ENCODE data around the gene KDM3B.
"Not testable (repeated sequence)": the region's sequence is repeated elsewhere in the genome, so short reads cannot be mapped to it uniquely, and the experiment has no call there.

The KDM3B gene

GRCh38 chr5:138351056-138351455, 1.4 kb upstream of the KDM3B start:
- DNase-seq: no peak

GRCh38 chr5:138351517-138351916, 968 bp upstream of the KDM3B start:
- DNase-seq: no peak

GRCh38 chr5:138352722-138353559, 456 bp downstream of the KDM3B start:
- DNase-seq: no peak

- DNase-seq: no peak
Observed at GRCh38 chr5:138353560-138354080, 1.1 kb downstream of the KDM3B start.

GRCh38 chr5:138354387-138354786, 1.9 kb downstream of the KDM3B start:
- no peak for DNase-seq

- DNase-seq: no peak
Observed at GRCh38 chr5:138354926-138355378, 2.5 kb downstream of the KDM3B start.

- DNase-seq: no peak
Observed at GRCh38 chr5:138359621-138360020, 7.1 kb downstream of the KDM3B start.

- no peak for DNase-seq
Observed at GRCh38 chr5:138360941-138361452, 8.5 kb downstream of the KDM3B start.

GRCh38 chr5:138364576-138364975, 12.1 kb downstream of the KDM3B start:
- DNase-seq: no peak

GRCh38 chr5:138366632-138367382, 14.3 kb downstream of the KDM3B start:
- no peak for DNase-seq

GRCh38 chr5:138369261-138369660, 16.8 kb downstream of the KDM3B start:
- no peak for DNase-seq

- DNase-seq: no peak
Observed at GRCh38 chr5:138369706-138370105, 17.2 kb downstream of the KDM3B start.

- no peak for DNase-seq
Observed at GRCh38 chr5:138370537-138370936, 18.1 kb downstream of the KDM3B start.

GRCh38 chr5:138371454-138371853, 19.0 kb downstream of the KDM3B start:
- no peak for DNase-seq

GRCh38 chr5:138372225-138372624, 19.7 kb downstream of the KDM3B start:
- no peak for DNase-seq

GRCh38 chr5:138372653-138373052, 20.2 kb downstream of the KDM3B start:
- DNase-seq: no peak

GRCh38 chr5:138382347-138382746, 29.9 kb downstream of the KDM3B start:
- DNase-seq: no peak

- DNase-seq: no peak
Observed at GRCh38 chr5:138385660-138386059, 33.2 kb downstream of the KDM3B start.

- DNase-seq: no peak
Observed at GRCh38 chr5:138386290-138386689, 33.8 kb downstream of the KDM3B start.

GRCh38 chr5:138389332-138389731, 36.8 kb downstream of the KDM3B start:
- DNase-seq: no peak

- DNase-seq: not testable (repeated sequence)
Observed at GRCh38 chr5:138389911-138390310, 37.4 kb downstream of the KDM3B start.

GRCh38 chr5:138391859-138392386, 39.4 kb downstream of the KDM3B start:
- DNase-seq: no peak

- no peak for DNase-seq
Observed at GRCh38 chr5:138402640-138403039, 50.2 kb downstream of the KDM3B start.

Data from SHP77 treated with DMSO at 0.1 percent for 48 hours (cell line).